ENCODE measurements around the gene CPA5.

DNA sequence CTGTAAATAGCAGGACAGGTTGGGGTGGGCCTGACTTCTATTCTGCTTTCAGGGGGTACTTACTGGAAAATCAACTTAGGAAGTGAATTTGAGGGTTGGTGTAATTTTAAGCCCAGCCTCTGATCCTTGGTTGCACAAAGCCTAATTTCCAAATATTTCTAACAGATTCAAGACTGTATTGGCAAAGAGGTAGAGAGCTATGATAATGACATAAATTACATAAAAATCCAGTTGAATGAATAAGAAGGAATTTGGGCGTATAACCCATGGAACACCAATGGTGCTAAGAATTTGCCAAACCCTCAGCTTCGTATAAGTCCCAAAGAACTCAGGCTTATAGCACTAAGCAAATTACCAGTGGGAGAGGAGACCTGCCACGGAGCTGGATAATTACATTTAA lies 39.7 kb upstream of the CPA5 start:
- TF ChIP-seq, protein P1, sequence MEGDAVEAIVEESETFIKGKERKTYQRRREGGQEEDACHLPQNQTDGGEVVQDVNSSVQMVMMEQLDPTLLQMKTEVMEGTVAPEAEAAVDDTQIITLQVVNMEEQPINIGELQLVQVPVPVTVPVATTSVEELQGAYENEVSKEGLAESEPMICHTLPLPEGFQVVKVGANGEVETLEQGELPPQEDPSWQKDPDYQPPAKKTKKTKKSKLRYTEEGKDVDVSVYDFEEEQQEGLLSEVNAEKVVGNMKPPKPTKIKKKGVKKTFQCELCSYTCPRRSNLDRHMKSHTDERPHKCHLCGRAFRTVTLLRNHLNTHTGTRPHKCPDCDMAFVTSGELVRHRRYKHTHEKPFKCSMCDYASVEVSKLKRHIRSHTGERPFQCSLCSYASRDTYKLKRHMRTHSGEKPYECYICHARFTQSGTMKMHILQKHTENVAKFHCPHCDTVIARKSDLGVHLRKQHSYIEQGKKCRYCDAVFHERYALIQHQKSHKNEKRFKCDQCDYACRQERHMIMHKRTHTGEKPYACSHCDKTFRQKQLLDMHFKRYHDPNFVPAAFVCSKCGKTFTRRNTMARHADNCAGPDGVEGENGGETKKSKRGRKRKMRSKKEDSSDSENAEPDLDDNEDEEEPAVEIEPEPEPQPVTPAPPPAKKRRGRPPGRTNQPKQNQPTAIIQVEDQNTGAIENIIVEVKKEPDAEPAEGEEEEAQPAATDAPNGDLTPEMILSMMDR (IDR thresholded peaks at IDR 0.05; ENCODE audit: insufficient read depth, low read length) = no peak
- no peak for TF ChIP-seq GABPA (IDR thresholded peaks at IDR 0.05; ENCODE audit: low read depth)
- TF ChIP-seq, protein P2, sequence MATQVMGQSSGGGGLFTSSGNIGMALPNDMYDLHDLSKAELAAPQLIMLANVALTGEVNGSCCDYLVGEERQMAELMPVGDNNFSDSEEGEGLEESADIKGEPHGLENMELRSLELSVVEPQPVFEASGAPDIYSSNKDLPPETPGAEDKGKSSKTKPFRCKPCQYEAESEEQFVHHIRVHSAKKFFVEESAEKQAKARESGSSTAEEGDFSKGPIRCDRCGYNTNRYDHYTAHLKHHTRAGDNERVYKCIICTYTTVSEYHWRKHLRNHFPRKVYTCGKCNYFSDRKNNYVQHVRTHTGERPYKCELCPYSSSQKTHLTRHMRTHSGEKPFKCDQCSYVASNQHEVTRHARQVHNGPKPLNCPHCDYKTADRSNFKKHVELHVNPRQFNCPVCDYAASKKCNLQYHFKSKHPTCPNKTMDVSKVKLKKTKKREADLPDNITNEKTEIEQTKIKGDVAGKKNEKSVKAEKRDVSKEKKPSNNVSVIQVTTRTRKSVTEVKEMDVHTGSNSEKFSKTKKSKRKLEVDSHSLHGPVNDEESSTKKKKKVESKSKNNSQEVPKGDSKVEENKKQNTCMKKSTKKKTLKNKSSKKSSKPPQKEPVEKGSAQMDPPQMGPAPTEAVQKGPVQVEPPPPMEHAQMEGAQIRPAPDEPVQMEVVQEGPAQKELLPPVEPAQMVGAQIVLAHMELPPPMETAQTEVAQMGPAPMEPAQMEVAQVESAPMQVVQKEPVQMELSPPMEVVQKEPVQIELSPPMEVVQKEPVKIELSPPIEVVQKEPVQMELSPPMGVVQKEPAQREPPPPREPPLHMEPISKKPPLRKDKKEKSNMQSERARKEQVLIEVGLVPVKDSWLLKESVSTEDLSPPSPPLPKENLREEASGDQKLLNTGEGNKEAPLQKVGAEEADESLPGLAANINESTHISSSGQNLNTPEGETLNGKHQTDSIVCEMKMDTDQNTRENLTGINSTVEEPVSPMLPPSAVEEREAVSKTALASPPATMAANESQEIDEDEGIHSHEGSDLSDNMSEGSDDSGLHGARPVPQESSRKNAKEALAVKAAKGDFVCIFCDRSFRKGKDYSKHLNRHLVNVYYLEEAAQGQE (IDR thresholded peaks at IDR 0.05; ENCODE audit: insufficient replicate concordance, low read depth) = no peak
- no peak for TF ChIP-seq SPI1 (IDR thresholded peaks at IDR 0.05; ENCODE audit: borderline replicate concordance, low read depth)
- no peak for TF ChIP-seq POLR2AphosphoS5 (IDR thresholded peaks at IDR 0.05; ENCODE audit: low read depth)
